COLO829 (cell line): ENCODE data around the gene DDRGK1.

Source experiments
- DNase-seq: peaks from one replicate; pipeline ENCODE4 v3.0.0; 2012; ENCODE audit warnings: low spot score

Gene DDRGK1

GRCh38 chr20:3235666-3236324 lies 31.3 kb upstream of the DDRGK1 start:
- no peak for DNase-seq

- no peak for DNase-seq
Observed at GRCh38 chr20:3233991-3234498, 29.6 kb upstream of the DDRGK1 start.

GRCh38 chr20:3233131-3233990 lies 28.9 kb upstream of the DDRGK1 start:
- DNase-seq = no peak

GRCh38 chr20:3231889-3232588 lies 27.6 kb upstream of the DDRGK1 start:
- DNase-seq = no peak

- no peak for DNase-seq
Observed at GRCh38 chr20:3231116-3231515, 26.6 kb upstream of the DDRGK1 start.

GRCh38 chr20:3229798-3230197 lies 25.3 kb upstream of the DDRGK1 start:
- no peak for DNase-seq

- no peak for DNase-seq
Observed at GRCh38 chr20:3229158-3229557, 24.7 kb upstream of the DDRGK1 start.

GRCh38 chr20:3228750-3229032 lies 24.2 kb upstream of the DDRGK1 start:
- no peak for DNase-seq

GRCh38 chr20:3227936-3228749 lies 23.7 kb upstream of the DDRGK1 start:
- no peak for DNase-seq

- DNase-seq = no peak
Observed at GRCh38 chr20:3227506-3227905, 23.0 kb upstream of the DDRGK1 start.

GRCh38 chr20:3226864-3227263 lies 22.4 kb upstream of the DDRGK1 start:
- no peak for DNase-seq

GRCh38 chr20:3226093-3226492 lies 21.6 kb upstream of the DDRGK1 start:
- DNase-seq = no peak

GRCh38 chr20:3224681-3225421 lies 20.4 kb upstream of the DDRGK1 start:
- no peak for DNase-seq

- no peak for DNase-seq
Observed at GRCh38 chr20:3223994-3224680, 19.7 kb upstream of the DDRGK1 start.

GRCh38 chr20:3223651-3223993 lies 19.1 kb upstream of the DDRGK1 start:
- no peak for DNase-seq

GRCh38 chr20:3222635-3223600 lies 18.4 kb upstream of the DDRGK1 start:
- no peak for DNase-seq

- DNase-seq = no peak
Observed at GRCh38 chr20:3221398-3222226, 17.1 kb upstream of the DDRGK1 start.

GRCh38 chr20:3218307-3218988 lies 14.0 kb upstream of the DDRGK1 start:
- DNase-seq = no peak
